GM12872 (cell line): ENCODE data around the gene CELSR1.

Source experiments
- CTCF ChIP-seq: IDR thresholded peaks from 3 replicates; pipeline ENCODE4 v1.5.1; 2011; ENCODE audit warnings: low read depth, mild to moderate bottlenecking, low read length, moderate library complexity; ENCODE audit not compliant: insufficient read depth

The CELSR1 gene

GRCh38 chr22:46432164-46433068 lies 105.0 kb downstream of the CELSR1 start:
- no peak for TF ChIP-seq CTCF

GRCh38 chr22:46430961-46431838 lies 106.2 kb downstream of the CELSR1 start:
- no peak for TF ChIP-seq CTCF

GRCh38 chr22:46429325-46429853 lies 108.0 kb downstream of the CELSR1 start:
- no peak for TF ChIP-seq CTCF

- no peak for TF ChIP-seq CTCF
These were observed 108.7 kb downstream of the CELSR1 start for GRCh38 chr22:46428602-46429324.

DNA sequence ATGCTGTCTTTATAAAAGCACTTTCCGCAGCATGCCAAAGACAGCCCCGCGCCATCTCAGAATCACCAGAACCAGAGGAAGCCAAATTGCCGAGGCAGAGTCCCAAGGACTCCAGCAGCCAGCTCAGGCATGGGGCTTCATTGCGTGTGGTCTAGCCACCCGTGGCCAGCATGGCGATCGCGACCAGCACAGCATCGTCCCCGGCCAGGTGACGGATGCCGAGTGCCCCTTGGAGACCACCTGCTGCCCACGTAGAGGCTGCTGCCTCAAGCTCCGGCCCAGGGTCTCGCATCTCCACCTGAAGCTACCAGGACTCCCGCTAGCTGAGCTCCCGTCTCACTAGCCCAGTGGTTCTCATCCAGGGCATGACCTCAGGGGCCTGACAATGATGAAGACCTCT lies 109.2 kb downstream of the CELSR1 start:
- TF ChIP-seq CTCF: no peak

DNA sequence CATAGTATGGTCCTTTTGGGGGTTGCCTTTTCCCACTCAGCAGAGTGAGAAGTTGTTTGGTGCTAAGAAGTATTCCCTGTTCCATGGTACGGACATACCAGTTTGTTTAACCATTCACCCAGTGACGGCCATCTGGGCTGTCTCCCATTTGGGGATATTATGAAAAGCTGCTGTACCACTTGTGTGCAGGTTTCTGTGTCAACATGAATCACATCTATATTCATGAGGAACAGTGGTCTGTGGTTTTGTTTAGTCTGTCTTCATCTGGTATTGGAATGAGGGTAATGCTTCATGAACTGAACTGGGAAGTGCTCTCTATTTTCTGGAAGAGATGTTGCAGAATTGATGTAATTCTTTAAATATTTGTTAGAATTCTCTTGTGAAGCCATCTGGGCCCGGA lies 112.4 kb downstream of the CELSR1 start:
- TF ChIP-seq CTCF: no peak

DNA sequence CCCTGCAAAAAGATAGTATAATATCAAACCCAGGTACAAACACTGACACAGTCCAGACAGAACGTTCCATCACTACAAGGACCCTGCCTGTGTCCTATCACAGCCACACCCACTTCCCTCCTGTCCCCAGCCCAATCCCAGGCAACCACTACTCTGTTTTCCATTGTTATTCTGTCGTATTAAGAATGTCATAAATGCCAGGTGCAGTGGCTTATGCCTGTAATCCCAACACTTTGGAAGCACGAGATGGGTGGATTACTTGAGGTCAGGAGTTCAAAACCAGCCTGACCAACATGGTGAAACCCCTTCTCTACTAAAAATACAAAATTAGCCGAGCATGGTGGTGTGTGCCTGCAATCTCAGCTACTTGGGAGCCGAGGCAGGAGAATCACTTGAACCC lies 112.9 kb downstream of the CELSR1 start:
- no peak for TF ChIP-seq CTCF
